VCaP (cell line): ENCODE measurements around the gene COQ10A.

ENCODE experiments used
- H3K27ac ChIP-seq: fragments of 450-650 bp; 2 replicates; pipeline ENCODE4 v1.5.1; 2017
- CTCF ChIP-seq: fragments of 450-650 bp; conservative IDR thresholded peaks from 2 replicates; pipeline ENCODE4 v1.5.1; 2017; ENCODE audit warnings: mild to moderate bottlenecking, moderate library complexity

The COQ10A gene

GRCh38 chr12:56266693-56267442 is at the start of gene COQ10A:
COQ10A (plus strand) TSS chr12:56266942; CDS start chr12:56267119, 177 bp downstream.
- TF ChIP-seq CTCF = peak; percentile 70
- peak within 1 kb of the TSS; percentile 79 for H3K27ac ChIP-seq

DNA sequence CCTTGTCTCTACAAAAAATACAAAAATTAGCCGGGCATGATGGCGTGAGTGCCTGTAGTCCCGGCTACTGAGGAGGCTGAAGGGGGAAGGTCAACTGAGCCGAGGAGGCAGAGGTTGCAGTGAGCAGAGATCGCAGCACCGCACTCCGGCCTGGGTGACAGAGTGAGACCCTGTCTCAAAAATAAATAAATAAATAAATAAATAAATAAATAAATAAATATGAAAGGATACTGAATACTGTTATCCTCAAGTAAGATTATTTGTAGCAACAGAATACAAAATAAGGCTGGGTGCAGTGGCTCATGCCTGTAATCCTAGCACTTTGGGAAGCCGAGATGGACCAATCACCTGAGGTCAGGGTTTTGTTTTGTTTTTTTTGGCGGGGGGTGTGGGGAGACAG is 46.9 kb upstream of the COQ10A start:
- no peak for TF ChIP-seq CTCF
- peak overlapping the region; percentile 98 for H3K27ac ChIP-seq

DNA sequence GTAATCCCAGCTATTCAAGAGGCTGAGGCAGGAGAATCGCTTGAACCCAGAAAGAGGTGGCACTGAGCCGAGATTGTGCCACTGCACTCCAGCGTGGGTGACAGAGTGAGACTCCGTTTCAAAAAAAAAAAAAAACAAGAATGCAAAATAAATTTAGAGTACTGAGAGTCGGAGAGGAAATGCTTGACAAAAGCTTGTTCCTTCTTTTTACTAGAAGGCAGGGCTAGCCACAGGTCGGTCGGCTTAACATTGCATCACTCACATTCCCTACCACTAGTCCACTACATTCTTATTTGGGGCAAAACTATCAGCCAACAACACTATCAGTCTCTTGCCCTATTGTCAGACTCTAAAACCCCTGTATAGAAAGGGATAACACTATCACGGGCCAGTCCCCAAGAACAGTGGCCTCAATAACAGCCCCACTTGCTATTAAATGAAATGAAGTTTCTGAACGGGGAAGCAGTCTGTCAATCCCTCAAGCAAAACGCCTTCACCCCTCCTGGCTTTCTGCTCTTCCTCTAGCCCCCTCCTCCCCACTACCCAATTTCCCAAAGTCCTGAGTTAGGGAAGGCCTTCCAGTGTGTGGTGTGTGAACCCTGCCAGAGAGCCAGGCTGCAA is 46.0 kb upstream of the COQ10A start:
- peak overlapping the region; percentile 98 for H3K27ac ChIP-seq
- no peak for TF ChIP-seq CTCF

- no peak for TF ChIP-seq CTCF
- H3K27ac ChIP-seq = peak overlapping the region; percentile 98
Observed at GRCh38 chr12:56221232-56221756, 45.4 kb upstream of the COQ10A start.

DNA sequence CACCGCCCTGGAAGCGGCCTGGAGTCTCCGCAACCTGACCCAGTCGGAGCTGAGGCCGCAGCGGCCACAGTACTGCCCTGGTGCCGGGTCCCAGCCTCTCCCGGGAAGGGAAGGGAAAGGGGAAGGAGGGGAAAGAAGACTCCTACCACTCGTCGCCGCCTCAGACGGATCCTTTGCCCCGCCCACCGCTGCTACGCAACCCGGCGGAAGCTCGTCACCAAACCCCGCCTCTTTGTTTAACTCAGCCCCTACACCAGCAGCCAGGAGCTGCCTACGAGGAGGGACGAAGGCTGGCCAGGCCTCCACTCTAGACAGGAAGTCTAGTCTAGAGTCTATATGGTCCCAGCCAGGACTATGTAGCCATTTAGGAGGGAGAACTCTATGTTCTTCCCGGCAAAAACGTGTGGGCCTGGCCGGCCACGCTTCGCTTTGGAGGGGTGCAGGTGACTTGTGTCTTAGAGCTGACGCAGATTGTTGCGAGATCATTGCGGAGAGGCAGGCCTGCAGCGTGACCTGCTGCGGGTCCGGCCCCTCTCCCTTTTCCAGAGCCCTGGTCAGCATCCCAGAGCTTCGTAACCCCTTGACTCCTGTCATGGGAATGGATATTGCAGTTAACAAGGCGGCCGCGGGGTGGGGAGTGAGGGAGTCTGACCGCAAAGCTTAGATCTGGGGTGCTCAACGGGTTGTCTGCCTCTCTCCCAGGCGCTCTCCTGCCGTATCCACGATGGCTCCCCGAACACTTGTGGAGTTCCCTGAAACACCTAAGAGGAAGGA is 44.8 kb upstream of the COQ10A start, which contains the start of gene RNF41:
TSS of gene RNF41 (minus strand) at position 166 of the 774 bp plus-strand sequence. CDS start 7,875 bp downstream, outside the sequence.
- no peak for TF ChIP-seq CTCF
- H3K27ac ChIP-seq = peak within 1 kb of the TSS; percentile 98

GRCh38 chr12:56222531-56222895 is 44.2 kb upstream of the COQ10A start:
- TF ChIP-seq CTCF = no peak
- H3K27ac ChIP-seq = peak overlapping the region; percentile 98

GRCh38 chr12:56223571-56224101 is 43.1 kb upstream of the COQ10A start:
- H3K27ac ChIP-seq = peak overlapping the region; percentile 98
- TF ChIP-seq CTCF = no peak
